ENCODE measurements around the gene NALCN.

Gene NALCN

GRCh38 chr13:101016475-101016874, 399.8 kb downstream of the NALCN start:
- no peak for FAIRE-seq

- FAIRE-seq: no peak
These were observed 403.1 kb downstream of the NALCN start for GRCh38 chr13:101013245-101013644.

GRCh38 chr13:101010100-101010499, 406.2 kb downstream of the NALCN start:
- FAIRE-seq: no peak

GRCh38 chr13:101007245-101007644, 409.1 kb downstream of the NALCN start:
- FAIRE-seq: no peak

Data from endometrium (tissue), 2 donors.